HEK293 (cell line): ENCODE measurements around the gene TTL.

ENCODE experiments used
- CTCF ChIP-seq: fragments of 450-650 bp; formaldehyde crosslinking; IDR thresholded peaks from 2 replicates; pipeline ENCODE4 v1.5.1; 2016; ENCODE audit warnings: missing biosample characterization, missing genetic modification characterization
- EGR2 ChIP-seq: fragments of 450-650 bp; formaldehyde crosslinking; IDR thresholded peaks from 2 replicates; pipeline ENCODE4 v1.5.1; 2016; ENCODE audit warnings: low read depth, missing biosample characterization, missing genetic modification characterization
- ELK4 ChIP-seq: IDR thresholded peaks from 2 replicates; pipeline ENCODE4 v1.6.1; 2011; ENCODE audit warnings: mild to moderate bottlenecking, low read depth, low read length, borderline replicate concordance
- KLF9 ChIP-seq: fragments of 450-650 bp; formaldehyde crosslinking; IDR thresholded peaks from 2 replicates; pipeline ENCODE4 v1.5.1; 2016; ENCODE audit warnings: missing biosample characterization, missing genetic modification characterization, low read depth
- OSR2 ChIP-seq: fragments of 450-650 bp; formaldehyde crosslinking; IDR thresholded peaks from 2 replicates; pipeline ENCODE4 v1.5.1; 2016; ENCODE audit warnings: missing biosample characterization, missing genetic modification characterization
- SP2 ChIP-seq: fragments of 450-650 bp; formaldehyde crosslinking; IDR thresholded peaks from 2 replicates; pipeline ENCODE4 v1.5.1; 2016; ENCODE audit warnings: missing biosample characterization, missing genetic modification characterization
- ZBTB1 ChIP-seq: fragments of 450-650 bp; formaldehyde crosslinking; IDR thresholded peaks from 2 replicates; pipeline ENCODE4 v1.5.1; 2016; ENCODE audit warnings: missing biosample characterization, missing genetic modification characterization
- ZBTB10 ChIP-seq: fragments of 450-650 bp; formaldehyde crosslinking; IDR thresholded peaks from 2 replicates; pipeline ENCODE4 v1.5.1; 2016; ENCODE audit warnings: missing biosample characterization, missing genetic modification characterization
- ZBTB26 ChIP-seq: fragments of 450-650 bp; formaldehyde crosslinking; optimal IDR thresholded peaks from 2 replicates; pipeline ENCODE3; 2016; ENCODE audit warnings: missing biosample characterization, mild to moderate bottlenecking, missing genetic modification characterization
- ZNF133 ChIP-seq: fragments of 450-650 bp; formaldehyde crosslinking; IDR thresholded peaks from 2 replicates; pipeline ENCODE4 v1.5.1; 2016; ENCODE audit warnings: missing biosample characterization, missing genetic modification characterization
- ZNF148 ChIP-seq: fragments of 450-650 bp; formaldehyde crosslinking; IDR thresholded peaks from 2 replicates; pipeline ENCODE4 v1.5.0; 2017; ENCODE audit warnings: missing biosample characterization, missing genetic modification characterization, borderline replicate concordance
- ZNF174 ChIP-seq: fragments of 450-650 bp; formaldehyde crosslinking; IDR thresholded peaks from 2 replicates; pipeline ENCODE4 v1.5.0; 2017; ENCODE audit warnings: missing biosample characterization, mild to moderate bottlenecking, missing genetic modification characterization
- ZNF341 ChIP-seq: fragments of 450-650 bp; formaldehyde crosslinking; IDR thresholded peaks from 2 replicates; pipeline ENCODE4; 2016; ENCODE audit warnings: low read depth, missing biosample characterization, missing genetic modification characterization
- ZNF354C ChIP-seq: fragments of 450-650 bp; formaldehyde crosslinking; IDR thresholded peaks from 2 replicates; pipeline ENCODE4 v1.5.1; 2016; ENCODE audit warnings: missing biosample characterization, missing genetic modification characterization, low read depth, borderline replicate concordance
- ZNF398 ChIP-seq: fragments of 450-650 bp; formaldehyde crosslinking; IDR thresholded peaks from 2 replicates; pipeline ENCODE4 v1.5.1; 2017; ENCODE audit warnings: missing biosample characterization, missing genetic modification characterization
- ZNF426 ChIP-seq: fragments of 450-650 bp; formaldehyde crosslinking; IDR thresholded peaks from 2 replicates; pipeline ENCODE4 v1.5.1; 2017; ENCODE audit warnings: missing biosample characterization, missing genetic modification characterization, mild to moderate bottlenecking, inconsistent platforms, moderate library complexity
- ZNF501 ChIP-seq: fragments of 450-650 bp; formaldehyde crosslinking; IDR thresholded peaks from 2 replicates; pipeline ENCODE4 v1.5.1; 2016; ENCODE audit warnings: missing biosample characterization, missing genetic modification characterization
- ZNF555 ChIP-seq: fragments of 450-650 bp; formaldehyde crosslinking; conservative IDR thresholded peaks from 2 replicates; pipeline ENCODE4 v1.5.1; 2017; ENCODE audit warnings: missing biosample characterization, mild to moderate bottlenecking, missing genetic modification characterization, inconsistent platforms
- ZNF639 ChIP-seq: fragments of 450-650 bp; formaldehyde crosslinking; IDR thresholded peaks from 2 replicates; pipeline ENCODE4 v1.5.1; 2016; ENCODE audit warnings: missing biosample characterization, missing genetic modification characterization
- ZNF654 ChIP-seq: fragments of 450-650 bp; formaldehyde crosslinking; IDR thresholded peaks from 2 replicates; pipeline ENCODE4 v1.5.1; 2016; ENCODE audit warnings: low read depth, missing biosample characterization, missing genetic modification characterization
- ZNF677 ChIP-seq: fragments of 450-650 bp; IDR thresholded peaks from 2 replicates; pipeline ENCODE4 v1.5.0; 2018; ENCODE audit warnings: missing biosample characterization, mild to moderate bottlenecking, missing genetic modification characterization, moderate library complexity
- ZNF704 ChIP-seq: fragments of 450-650 bp; formaldehyde crosslinking; IDR thresholded peaks from 2 replicates; pipeline ENCODE4 v1.5.1; 2016; ENCODE audit warnings: missing biosample characterization, missing genetic modification characterization
- ZNF707 ChIP-seq: fragments of 450-650 bp; formaldehyde crosslinking; IDR thresholded peaks from 2 replicates; pipeline ENCODE4 v1.5.1; 2016; ENCODE audit warnings: missing biosample characterization, missing genetic modification characterization
- ZNF776 ChIP-seq: fragments of 450-650 bp; formaldehyde crosslinking; IDR thresholded peaks from 2 replicates; pipeline ENCODE4 v1.5.0; 2017; ENCODE audit warnings: missing biosample characterization, missing genetic modification characterization, borderline replicate concordance

The TTL gene

GRCh38 chr2:112542123-112542983 is 60.4 kb downstream of the TTL start, which contains the start of gene POLR1B (continued):
- peak; percentile 22; the same call in 1 of the 2 replicates for TF ChIP-seq CTCF (tag by site-specific recombination)
- no peak for TF ChIP-seq ZNF426 (tag by site-specific recombination)
- TF ChIP-seq ZNF776 (tag by site-specific recombination): no peak
- no peak for TF ChIP-seq ZNF174 (tag by site-specific recombination)
- no peak for TF ChIP-seq ZNF555 (tag by site-specific recombination)
- TF ChIP-seq ZNF677 (tag by site-specific recombination): no peak
- TF ChIP-seq ELK4: no peak
- TF ChIP-seq ZNF148 (tag by site-specific recombination): no peak
- TF ChIP-seq ZBTB10 (tag by site-specific recombination): no peak; the same call in 1 of the 2 replicates
- no peak for TF ChIP-seq ZNF133
- no peak for TF ChIP-seq OSR2 (tag by site-specific recombination)
- TF ChIP-seq ZNF398: no peak
- TF ChIP-seq ZNF501 (tag by site-specific recombination): no peak; the same call in 1 of the 2 replicates
- no peak for TF ChIP-seq ZNF704 (tag by site-specific recombination)
- peak; percentile 87 for TF ChIP-seq ZBTB26 (tag by site-specific recombination)
- TF ChIP-seq ZBTB1 (tag by site-specific recombination): no peak
- TF ChIP-seq ZNF654 (tag by site-specific recombination): no peak
- TF ChIP-seq KLF9 (tag by site-specific recombination): peak; percentile 30; the same call in 1 of the 2 replicates
- TF ChIP-seq ZNF341 (tag by site-specific recombination): no peak
- no peak for TF ChIP-seq ZNF707 (tag by site-specific recombination)
- no peak for TF ChIP-seq ZNF639 (tag by site-specific recombination)
- TF ChIP-seq SP2 (tag by site-specific recombination): peak; percentile 72
- peak; percentile 2; the same call in 1 of the 2 replicates for TF ChIP-seq EGR2 (tag by site-specific recombination)
- TF ChIP-seq ZNF354C: no peak
